ENCODE results near the gene PGM2L1. TPM values are rescaled to one million over a fixed set of nuclear protein-coding genes. Genes with fewer than 3 reads are reported as not detected.

PGM2L1 gene
- total and polyA plus RNA-seq, 2 of the 4 experiments (the other 2 are of a cell fraction) = 0.72 to 1.8 TPM

DNA sequence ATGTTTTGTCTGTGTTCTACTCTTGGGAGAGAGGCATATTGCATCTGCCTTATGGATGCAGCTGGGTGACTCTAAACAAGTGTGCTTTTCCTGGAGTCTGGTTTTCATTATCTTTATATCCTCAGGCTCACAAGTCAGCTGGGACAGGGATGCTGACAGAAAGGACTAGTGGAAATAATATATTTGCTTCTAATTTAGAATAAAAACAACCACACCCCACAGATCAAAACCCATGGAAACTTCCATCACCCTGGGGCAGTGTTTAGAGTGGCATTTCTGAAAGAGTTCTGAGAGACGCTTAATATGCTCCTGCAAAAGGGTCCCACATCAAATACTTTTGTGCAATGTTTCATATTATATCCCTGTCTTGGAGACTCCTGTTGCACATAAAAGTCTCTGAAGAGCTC lies 48.3 kb upstream of the PGM2L1 start:
- Histone ChIP-seq H2AFZ (replicated peaks; ENCODE audit: low read length, poor library complexity) (no peak overlapping the region), H3K14ac (replicated peaks; ENCODE audit: low read depth, low read length) (no peak overlapping the region), H3K9ac (ENCODE audit: low read depth, low read length) (no peak overlapping the region), H3K36me3 (ENCODE audit: control insufficient read depth, insufficient read depth, low read length) (no peaks in the 10 kb centered on the region), H2BK15ac (ENCODE audit: low read depth, low read length) (no peak overlapping the region), H3K9me1 (ENCODE audit: insufficient read depth, low read length) (no peaks in the 10 kb centered on the region), H3K4me2 (ENCODE audit: low read depth, low read length) (no peak overlapping the region), H2BK5ac (ENCODE audit: low read depth, low read length, poor library complexity, severe bottlenecking) (no peak overlapping the region), H2BK120ac (ENCODE audit: low read depth, low read length) (no peak overlapping the region), H4K91ac (ENCODE audit: insufficient read depth, low read depth, low read length) (no peak overlapping the region), H2AK5ac (ENCODE audit: low read depth, low read length) (no peak overlapping the region), H4K20me1 (ENCODE audit: insufficient read depth, low read length) (no peaks in the 10 kb centered on the region), H4K5ac (ENCODE audit: low read depth, low read length) (no peak overlapping the region), H3K18ac (ENCODE audit: low read depth, low read length) (no peak overlapping the region), H3K27ac (ENCODE audit: insufficient read depth, low read length) (no peak overlapping the region), H3K4ac (ENCODE audit: low read depth, low read length) (no peak overlapping the region), H3K9me3 (ENCODE audit: control insufficient read depth, insufficient read depth, low read length) (no peaks in the 10 kb centered on the region), H3K4me3 (ENCODE audit: insufficient read depth, low read depth, low read length) (no peak overlapping the region), H3K23ac (ENCODE audit: low read depth, low read length) (no peak overlapping the region), H2BK20ac (ENCODE audit: low read depth, low read length) (no peak overlapping the region), H3K27me3 (ENCODE audit: control insufficient read depth, insufficient read depth, low read length) (peaks cover 1% of the 10 kb centered on the region), H4K8ac (ENCODE audit: low read depth in 2 of 2, low read length in 2 of 2) (no peak overlapping the region), H3K4me1 (ENCODE audit: control insufficient read depth, insufficient read depth, low read length) (peaks cover 4% of the 10 kb centered on the region), H2AK9ac (replicated peaks; ENCODE audit: low read depth, low read length, poor library complexity) (no peak overlapping the region), H3K56ac (ENCODE audit: extremely low read depth, insufficient read depth, low read length) (no peak overlapping the region), H3K79me1 (ENCODE audit: low read depth in 1 of 2, low read length in 2 of 2) (no peaks in the 10 kb centered on the region)
- dilution Hi-C loops (cut with HindIII; ENCODE audit: low sequenced_read_pairs, unreplicated experiment) (no loop called here), in situ Hi-C loops (cut with MboI; ENCODE audit: low sequenced_read_pairs) (loop anchor here (10.0 kb wide), 1 partner anchor 482 kb away; no protein-coding TSS in a partner anchor), intact Hi-C loops (cut with micrococcal nuclease) (loop anchor here (10.0 kb wide), 1 partner anchor 122 kb away; no protein-coding TSS in a partner anchor)
- ChIA-PET CTCF (interaction anchor here (1.0 to 1.2 kb wide), 2 partner anchors 57 to 191 kb away, joined by 3 read pairs; no protein-coding TSS in a partner anchor), POLR2A (ENCODE audit: unreplicated experiment) (no interaction called here)
- DNase-seq (no peak), ATAC-seq (ENCODE audit: low read depth) (no peak)
- no CpG with 5 or more reads among the region's 1 CpG for WGBS, 2 experiments (ENCODE audit: extremely low coverage in 2 of 2, insufficient read length in 1 of 2)
- BruUV-seq (replicated peaks) = no TSS peak
- TF ChIP-seq CEBPB (IDR thresholded peaks at IDR 0.05; ENCODE audit: low read depth, low read length) = no peak
- no peak for TF ChIP-seq RAD21 (IDR thresholded peaks at IDR 0.05; ENCODE audit: low read length)
- TF ChIP-seq SMC3 (IDR thresholded peaks at IDR 0.05; ENCODE audit: low read depth, low read length) = no peak
- TF ChIP-seq MAZ (IDR thresholded peaks at IDR 0.05; ENCODE audit: borderline replicate concordance, low read depth, low read length) = no peak
- no peak for TF ChIP-seq NFE2L2 (IDR thresholded peaks at IDR 0.05; ENCODE audit: low read depth, low read length)
- TF ChIP-seq, protein P1, sequence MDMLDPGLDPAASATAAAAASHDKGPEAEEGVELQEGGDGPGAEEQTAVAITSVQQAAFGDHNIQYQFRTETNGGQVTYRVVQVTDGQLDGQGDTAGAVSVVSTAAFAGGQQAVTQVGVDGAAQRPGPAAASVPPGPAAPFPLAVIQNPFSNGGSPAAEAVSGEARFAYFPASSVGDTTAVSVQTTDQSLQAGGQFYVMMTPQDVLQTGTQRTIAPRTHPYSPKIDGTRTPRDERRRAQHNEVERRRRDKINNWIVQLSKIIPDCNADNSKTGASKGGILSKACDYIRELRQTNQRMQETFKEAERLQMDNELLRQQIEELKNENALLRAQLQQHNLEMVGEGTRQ (IDR thresholded peaks at IDR 0.05; ENCODE audit: low read depth, low read length) = no peak
- TF ChIP-seq, protein P2, sequence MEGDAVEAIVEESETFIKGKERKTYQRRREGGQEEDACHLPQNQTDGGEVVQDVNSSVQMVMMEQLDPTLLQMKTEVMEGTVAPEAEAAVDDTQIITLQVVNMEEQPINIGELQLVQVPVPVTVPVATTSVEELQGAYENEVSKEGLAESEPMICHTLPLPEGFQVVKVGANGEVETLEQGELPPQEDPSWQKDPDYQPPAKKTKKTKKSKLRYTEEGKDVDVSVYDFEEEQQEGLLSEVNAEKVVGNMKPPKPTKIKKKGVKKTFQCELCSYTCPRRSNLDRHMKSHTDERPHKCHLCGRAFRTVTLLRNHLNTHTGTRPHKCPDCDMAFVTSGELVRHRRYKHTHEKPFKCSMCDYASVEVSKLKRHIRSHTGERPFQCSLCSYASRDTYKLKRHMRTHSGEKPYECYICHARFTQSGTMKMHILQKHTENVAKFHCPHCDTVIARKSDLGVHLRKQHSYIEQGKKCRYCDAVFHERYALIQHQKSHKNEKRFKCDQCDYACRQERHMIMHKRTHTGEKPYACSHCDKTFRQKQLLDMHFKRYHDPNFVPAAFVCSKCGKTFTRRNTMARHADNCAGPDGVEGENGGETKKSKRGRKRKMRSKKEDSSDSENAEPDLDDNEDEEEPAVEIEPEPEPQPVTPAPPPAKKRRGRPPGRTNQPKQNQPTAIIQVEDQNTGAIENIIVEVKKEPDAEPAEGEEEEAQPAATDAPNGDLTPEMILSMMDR (conservative IDR thresholded peaks at IDR 0.05; ENCODE audit: low read depth, low read length) = no peak
- TF ChIP-seq RFX5 (IDR thresholded peaks at IDR 0.05; ENCODE audit: low read depth, low read length) = no peak
- no peak for TF ChIP-seq MAFK (IDR thresholded peaks at IDR 0.05; ENCODE audit: low read depth, low read length)
- TF ChIP-seq BHLHE40 (IDR thresholded peaks at IDR 0.05; ENCODE audit: low read depth, low read length) = no peak
- no peak for TF ChIP-seq POLR2A (IDR thresholded peaks at IDR 0.05; ENCODE audit: low read depth, low read length)
- TF ChIP-seq, protein P3, sequence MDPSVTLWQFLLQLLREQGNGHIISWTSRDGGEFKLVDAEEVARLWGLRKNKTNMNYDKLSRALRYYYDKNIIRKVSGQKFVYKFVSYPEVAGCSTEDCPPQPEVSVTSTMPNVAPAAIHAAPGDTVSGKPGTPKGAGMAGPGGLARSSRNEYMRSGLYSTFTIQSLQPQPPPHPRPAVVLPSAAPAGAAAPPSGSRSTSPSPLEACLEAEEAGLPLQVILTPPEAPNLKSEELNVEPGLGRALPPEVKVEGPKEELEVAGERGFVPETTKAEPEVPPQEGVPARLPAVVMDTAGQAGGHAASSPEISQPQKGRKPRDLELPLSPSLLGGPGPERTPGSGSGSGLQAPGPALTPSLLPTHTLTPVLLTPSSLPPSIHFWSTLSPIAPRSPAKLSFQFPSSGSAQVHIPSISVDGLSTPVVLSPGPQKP (IDR thresholded peaks at IDR 0.05; ENCODE audit: borderline replicate concordance, low read depth, low read length) = no peak
- no peak for TF ChIP-seq MXI1 (IDR thresholded peaks at IDR 0.05; ENCODE audit: borderline replicate concordance, low read depth, low read length)
- no peak for TF ChIP-seq FOS (IDR thresholded peaks at IDR 0.05; ENCODE audit: low read depth, low read length)
- no peak for TF ChIP-seq RCOR1 (IDR thresholded peaks at IDR 0.05; ENCODE audit: insufficient replicate concordance, low read length)
- TF ChIP-seq CHD1 (IDR thresholded peaks at IDR 0.05; ENCODE audit: low read depth, low read length) = no peak
